Eye (tissue), 1 donor: ENCODE measurements around the gene MAPT.
"Not testable (repeated sequence)": the region's sequence is repeated elsewhere in the genome, so short reads cannot be mapped to it uniquely, and the experiment has no call there.

Experiments
- DNase-seq: peaks from one replicate; pipeline ENCODE4 v3.0.0-alpha.2; 2015

MAPT gene

GRCh38 chr17:45997166-45997565 is 102.8 kb downstream of the MAPT start:
- DNase-seq: no peak

GRCh38 chr17:45997624-45998023 is 103.3 kb downstream of the MAPT start:
- DNase-seq: no peak

GRCh38 chr17:45998987-45999899 is 104.9 kb downstream of the MAPT start, which contains the start of gene STH:
Gene STH (plus strand): TSS chr17:45999250. CDS start chr17:45999280, 30 bp downstream.
- no peak for DNase-seq

GRCh38 chr17:45999900-46000290 is 105.5 kb downstream of the MAPT start:
- no peak for DNase-seq

GRCh38 chr17:46000292-46000691 is 105.9 kb downstream of the MAPT start:
- DNase-seq: no peak

GRCh38 chr17:46000757-46001156 is 106.4 kb downstream of the MAPT start:
- no peak for DNase-seq

- DNase-seq: no peak
Measured at GRCh38 chr17:46001390-46002310, 107.3 kb downstream of the MAPT start.

- peak; percentile 93 for DNase-seq
Measured at GRCh38 chr17:46002311-46002972, 108.1 kb downstream of the MAPT start.

- DNase-seq: no peak
Measured at GRCh38 chr17:46002973-46003316, 108.6 kb downstream of the MAPT start.

- no peak for DNase-seq
Measured at GRCh38 chr17:46003907-46004748, 109.8 kb downstream of the MAPT start.

- DNase-seq: not testable (repeated sequence)
Measured at GRCh38 chr17:46006082-46006481, 111.7 kb downstream of the MAPT start.

- DNase-seq: no peak
Measured at GRCh38 chr17:46007461-46007965, 113.2 kb downstream of the MAPT start.

GRCh38 chr17:46008591-46008990 is 114.2 kb downstream of the MAPT start:
- DNase-seq: no peak

- no peak for DNase-seq
Measured at GRCh38 chr17:46009681-46010596, 115.6 kb downstream of the MAPT start.

- DNase-seq: no peak
Measured at GRCh38 chr17:46010597-46011186, 116.3 kb downstream of the MAPT start.

GRCh38 chr17:46011711-46012505 is 117.6 kb downstream of the MAPT start:
- no peak for DNase-seq

GRCh38 chr17:46012506-46013079 is 118.2 kb downstream of the MAPT start:
- no peak for DNase-seq

GRCh38 chr17:46013127-46013501 is 118.8 kb downstream of the MAPT start:
- DNase-seq: no peak

GRCh38 chr17:46013502-46014165 is 119.3 kb downstream of the MAPT start:
- peak; percentile 74 for DNase-seq
